GM21576 (cell line): ENCODE results near the gene TSC22D3.

Source experiments
- ATAC-seq: cut with Tn5 transposase; IDR thresholded peaks from one replicate; pipeline ENCODE4 v1.9.1; 2021; ENCODE audit warnings: mild to moderate bottlenecking, moderate library complexity; ENCODE audit not compliant: unreplicated experiment

TSC22D3 gene

GRCh38 chrX:107730991-107731766 is 44.4 kb downstream of the TSC22D3 start:
- ATAC-seq: no peak

- no peak for ATAC-seq
Measured at GRCh38 chrX:107730298-107730655, 45.3 kb downstream of the TSC22D3 start.

GRCh38 chrX:107729558-107730297 is 45.9 kb downstream of the TSC22D3 start:
- ATAC-seq: peak; percentile 72

- ATAC-seq: no peak
Measured at GRCh38 chrX:107728371-107729099, 47.1 kb downstream of the TSC22D3 start.

GRCh38 chrX:107726816-107727534 is 48.6 kb downstream of the TSC22D3 start:
- no peak for ATAC-seq

- ATAC-seq: no peak
Measured at GRCh38 chrX:107725761-107726555, 49.6 kb downstream of the TSC22D3 start.

GRCh38 chrX:107724653-107725052 is 50.9 kb downstream of the TSC22D3 start:
- no peak for ATAC-seq

GRCh38 chrX:107723511-107723910 is 52.1 kb downstream of the TSC22D3 start:
- no peak for ATAC-seq

GRCh38 chrX:107721966-107722707 is 53.5 kb downstream of the TSC22D3 start:
- ATAC-seq: no peak

- peak; percentile 49 for ATAC-seq
Measured at GRCh38 chrX:107721318-107721717, 54.3 kb downstream of the TSC22D3 start.

GRCh38 chrX:107718156-107718621 is 57.4 kb downstream of the TSC22D3 start:
- no peak for ATAC-seq

GRCh38 chrX:107716816-107717700 is 58.5 kb downstream of the TSC22D3 start:
- ATAC-seq: peak; percentile 79

GRCh38 chrX:107716118-107716684 is 59.4 kb downstream of the TSC22D3 start:
- ATAC-seq: peak; percentile 24

GRCh38 chrX:107715331-107716117 is 60.1 kb downstream of the TSC22D3 start:
- no peak for ATAC-seq

GRCh38 chrX:107714206-107714891 is 61.2 kb downstream of the TSC22D3 start:
- no peak for ATAC-seq

GRCh38 chrX:107713543-107714205 is 61.9 kb downstream of the TSC22D3 start:
- ATAC-seq: no peak
